ENCODE measurements around the gene MEIOSIN.

MEIOSIN gene

GRCh38 chr19:45764945-45765701 lies 31.9 kb downstream of the MEIOSIN start:
- DNase-seq (ENCODE audit: low read depth in 2 of 2), result no peak

GRCh38 chr19:45765702-45766295 lies 32.6 kb downstream of the MEIOSIN start:
- no peak for DNase-seq (ENCODE audit: low read depth in 2 of 2)

- no peak for DNase-seq (ENCODE audit: low read depth in 2 of 2)
Measured at GRCh38 chr19:45766296-45766868, 33.1 kb downstream of the MEIOSIN start.

GRCh38 chr19:45766869-45767346 lies 33.7 kb downstream of the MEIOSIN start:
- no peak for DNase-seq (ENCODE audit: low read depth in 2 of 2)

GRCh38 chr19:45767410-45767880 lies 34.2 kb downstream of the MEIOSIN start:
- DNase-seq (ENCODE audit: low read depth in 2 of 2), result no peak

- no peak for DNase-seq (ENCODE audit: low read depth in 2 of 2)
Measured at GRCh38 chr19:45767881-45768654, 34.8 kb downstream of the MEIOSIN start.

GRCh38 chr19:45768655-45768983 lies 35.4 kb downstream of the MEIOSIN start:
- DNase-seq (ENCODE audit: low read depth in 2 of 2), result no peak

- DNase-seq (ENCODE audit: low read depth in 2 of 2), result peak; percentile 81 to 84
Measured at GRCh38 chr19:45768984-45769782, 35.9 kb downstream of the MEIOSIN start, which contains the start of gene SIX5. TSS of gene SIX5 (minus strand) at chr19:45769252. CDS start at chr19:45768844, 408 bp downstream.

- DNase-seq (ENCODE audit: low read depth in 2 of 2), result no peak
Measured at GRCh38 chr19:45769821-45770191, 36.6 kb downstream of the MEIOSIN start.

GRCh38 chr19:45770192-45771101 lies 37.2 kb downstream of the MEIOSIN start:
- DNase-seq (ENCODE audit: low read depth in 2 of 2), result peak; percentile 77 to 80

- DNase-seq (ENCODE audit: low read depth in 2 of 2), result no peak
Measured at GRCh38 chr19:45771311-45771933, 38.2 kb downstream of the MEIOSIN start.

- DNase-seq (ENCODE audit: low read depth in 2 of 2), result no peak
Measured at GRCh38 chr19:45772130-45772840, 39.0 kb downstream of the MEIOSIN start.

GRCh38 chr19:45772912-45773311 lies 39.7 kb downstream of the MEIOSIN start:
- no peak for DNase-seq (ENCODE audit: low read depth in 2 of 2)

GRCh38 chr19:45773384-45773783 lies 40.1 kb downstream of the MEIOSIN start:
- DNase-seq (ENCODE audit: low read depth in 2 of 2), result no peak

- no peak for DNase-seq (ENCODE audit: low read depth in 2 of 2)
Measured at GRCh38 chr19:45774765-45775164, 41.5 kb downstream of the MEIOSIN start.

- no peak for DNase-seq (ENCODE audit: low read depth in 2 of 2)
Measured at GRCh38 chr19:45777395-45777961, 44.2 kb downstream of the MEIOSIN start.

- no peak for DNase-seq (ENCODE audit: low read depth in 2 of 2)
Measured at GRCh38 chr19:45778010-45778661, 44.9 kb downstream of the MEIOSIN start.

Measured in stimulated activated CD8-positive, alpha-beta memory T cell treated with anti-CD3 and anti-CD28 coated beads, Interleukin-15, amount 100 ng/mL, for 4 hours (primary cell).